Measurements from ENCODE around the gene MCF2L. TPM values are rescaled to one million over a fixed set of nuclear protein-coding genes. Genes with fewer than 3 reads are reported as not detected.
"Not testable (repeated sequence)": the region's sequence is repeated elsewhere in the genome, so short reads cannot be mapped to it uniquely, and the experiment has no call there.

Gene MCF2L
- total RNA-seq, 8 experiments from 2014 or later: 1.2 to 33.9 (median 24.7) TPM

DNA sequence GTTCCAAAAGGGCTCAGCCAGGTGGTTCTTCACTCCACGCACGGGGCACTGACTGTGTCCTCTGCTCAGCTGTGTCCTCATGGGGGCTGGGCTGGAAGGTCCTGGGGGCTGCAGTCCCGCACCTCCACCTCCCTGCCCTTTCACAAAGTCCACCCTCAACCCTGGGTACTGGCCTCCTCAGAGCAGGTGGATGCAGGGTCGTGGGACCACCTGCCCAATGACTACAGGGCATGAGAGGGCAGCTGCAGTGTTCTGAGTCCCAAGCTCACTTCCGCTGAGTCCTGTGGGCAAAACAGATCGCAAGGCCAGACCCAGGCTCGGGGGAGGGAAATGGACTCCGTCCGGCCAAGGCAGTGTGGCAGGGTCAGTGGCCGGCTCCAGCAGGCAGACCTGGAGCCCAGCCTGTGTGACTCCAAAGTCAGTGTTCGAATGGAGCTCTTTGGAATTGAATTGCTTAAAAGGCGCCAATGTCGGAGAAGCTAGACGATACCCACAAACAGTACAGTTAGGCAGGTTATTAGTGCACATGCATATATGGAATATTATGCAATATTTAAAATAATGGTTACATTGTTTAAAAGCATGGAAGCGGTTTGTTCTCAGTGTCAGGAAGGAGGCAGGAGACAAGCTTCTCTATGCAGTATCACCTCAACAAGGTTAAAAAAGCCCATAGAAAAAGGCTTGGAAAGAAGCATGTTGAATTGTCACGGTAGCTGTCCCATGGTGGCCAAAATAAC is 54.8 kb downstream of the MCF2L start:
- Histone ChIP-seq H3K27ac (no peak overlapping the region), H3K4me3 (no peak overlapping the region), H3K4me1 (replicated peaks in 1 of 2) (peaks cover 9 to 13% of the 10 kb centered on the region in 2 donors)
- WGBS, 10 experiments: 0 to 100% (median 80%) methylated on average over 1 to 13 of the region's 16 CpGs; no CpG with 5 or more reads in 1 of the 10 experiments
- in situ Hi-C loops (cut with MboI; ENCODE audit: low pct_unique_long_range_greater_than_20kb in 2 of 9, low sequenced_read_pairs in 9 of 9, unreplicated experiment in 9 of 9): no loop called here
- no peak for ATAC-seq (replicated peaks in 6 of 8)

GRCh38 chr13:113024466-113024865 is 55.5 kb downstream of the MCF2L start:
- H3K27ac ChIP-seq: no peak overlapping the region
- in situ Hi-C loops (cut with MboI; ENCODE audit: low pct_unique_long_range_greater_than_20kb in 2 of 9, low sequenced_read_pairs in 9 of 9, unreplicated experiment in 9 of 9): no loop called here
- no peak for ATAC-seq (replicated peaks in 6 of 8)
- 7 to 100% (median 90%) methylated on average over 1 to 8 of the region's 13 CpGs; no CpG with 5 or more reads in 1 of the 10 experiments for WGBS, 10 experiments
- no peak overlapping the region for H3K4me3 ChIP-seq
- H3K4me1 ChIP-seq (replicated peaks in 1 of 2): peaks cover 9 to 13% of the 10 kb centered on the region in 2 donors

- no peak for ATAC-seq (replicated peaks in 6 of 8)
- Histone ChIP-seq H3K27ac (no peak overlapping the region), H3K4me1 (replicated peaks in 1 of 2) (peaks cover 9 to 13% of the 10 kb centered on the region in 2 donors), H3K4me3 (no peak overlapping the region)
- 10 to 94% (median 76%) methylated on average over 2 to 4 of the region's 21 CpGs; no CpG with 5 or more reads in 5 of the 10 experiments for WGBS, 10 experiments
- in situ Hi-C loops (cut with MboI; ENCODE audit: low pct_unique_long_range_greater_than_20kb in 2 of 9, low sequenced_read_pairs in 9 of 9, unreplicated experiment in 9 of 9): loop anchor here in 2 of 9 experiments (25.0 kb wide), 1 partner anchor 89 kb away; no protein-coding TSS in a partner anchor
Observed at GRCh38 chr13:113026391-113026910, 57.4 kb downstream of the MCF2L start.

GRCh38 chr13:113027095-113027494 is 58.1 kb downstream of the MCF2L start:
- WGBS, 10 experiments: 20 to 95% (median 80%) methylated on average over 1 to 7 of the region's 13 CpGs; no CpG with 5 or more reads in 3 of the 10 experiments
- Histone ChIP-seq H3K4me3 (no peak overlapping the region), H3K27ac (no peak overlapping the region), H3K4me1 (replicated peaks in 1 of 2) (peaks cover 9 to 12% of the 10 kb centered on the region in 2 donors)
- ATAC-seq (replicated peaks in 6 of 8): no peak
- in situ Hi-C loops (cut with MboI; ENCODE audit: low pct_unique_long_range_greater_than_20kb in 2 of 9, low sequenced_read_pairs in 9 of 9, unreplicated experiment in 9 of 9): loop anchor here in 2 of 9 experiments (25.0 kb wide), 1 partner anchor 90 kb away; no protein-coding TSS in a partner anchor

GRCh38 chr13:113027566-113027965 is 58.6 kb downstream of the MCF2L start:
- H3K4me1 ChIP-seq (replicated peaks in 1 of 2): peaks cover 7 to 8% of the 10 kb centered on the region in 2 donors
- ATAC-seq (replicated peaks in 6 of 8): no peak
- H3K4me3 ChIP-seq: no peak overlapping the region
- no peak overlapping the region for H3K27ac ChIP-seq
- in situ Hi-C loops (cut with MboI; ENCODE audit: low pct_unique_long_range_greater_than_20kb in 2 of 9, low sequenced_read_pairs in 9 of 9, unreplicated experiment in 9 of 9): loop anchor here in 2 of 9 experiments (25.0 kb wide), 1 partner anchor 90 kb away; no protein-coding TSS in a partner anchor
- WGBS, 10 experiments: 95 to 100% (median 100%) methylated on average over 1 to 9 of the region's 16 CpGs; no CpG with 5 or more reads in 7 of the 10 experiments

- Histone ChIP-seq H3K4me1 (replicated peaks in 1 of 2) (no peaks in the 10 kb centered on the region), H3K27ac (no peak overlapping the region), H3K4me3 (no peak overlapping the region)
- ATAC-seq (replicated peaks in 6 of 8): no peak
- whole genome bisulfite sequencing, 10 experiments: 0 to 100% (median 80%) methylated on average over 1 to 9 of the region's 16 CpGs; no CpG with 5 or more reads in 3 of the 10 experiments
- in situ Hi-C loops (cut with MboI; ENCODE audit: low pct_unique_long_range_greater_than_20kb in 2 of 9, low sequenced_read_pairs in 9 of 9, unreplicated experiment in 9 of 9): loop anchor here in 2 of 9 experiments (25.0 kb wide), 1 partner anchor 91 kb away; no protein-coding TSS in a partner anchor
Observed at GRCh38 chr13:113028336-113029060, 59.5 kb downstream of the MCF2L start.

DNA sequence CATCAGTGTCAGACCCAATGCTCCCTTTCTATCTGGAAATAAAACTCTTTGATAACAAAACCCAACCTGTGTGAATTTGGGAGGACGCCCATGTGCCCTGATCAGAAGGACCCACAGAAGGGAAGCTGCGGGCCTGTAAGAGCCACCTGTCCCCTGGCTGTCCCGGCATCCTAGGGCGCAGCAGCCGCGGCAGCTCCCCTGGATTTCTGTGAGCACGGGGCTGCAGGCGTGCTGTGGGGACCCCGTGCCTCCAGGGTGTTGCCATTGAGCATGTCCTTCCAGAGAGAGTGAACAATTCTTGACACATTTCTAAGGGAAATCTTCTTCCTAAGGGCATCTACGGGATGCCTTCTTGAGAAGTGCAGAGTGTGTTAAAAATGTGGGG is 60.0 kb downstream of the MCF2L start:
- no peak overlapping the region for H3K27ac ChIP-seq
- 13 to 100% (median 50%) methylated on average over 1 to 5 of the region's 10 CpGs; no CpG with 5 or more reads in 5 of the 10 experiments for WGBS, 10 experiments
- no peak overlapping the region for H3K4me3 ChIP-seq
- ATAC-seq (replicated peaks in 6 of 8): peak in 2 of 8 experiments; percentile 4 to 14
- no peaks in the 10 kb centered on the region for H3K4me1 ChIP-seq (replicated peaks in 1 of 2)
- in situ Hi-C loops (cut with MboI; ENCODE audit: low pct_unique_long_range_greater_than_20kb in 2 of 9, low sequenced_read_pairs in 9 of 9, unreplicated experiment in 9 of 9): loop anchor here in 2 of 9 experiments (25.0 kb wide), 1 partner anchor 92 kb away; no protein-coding TSS in a partner anchor

DNA sequence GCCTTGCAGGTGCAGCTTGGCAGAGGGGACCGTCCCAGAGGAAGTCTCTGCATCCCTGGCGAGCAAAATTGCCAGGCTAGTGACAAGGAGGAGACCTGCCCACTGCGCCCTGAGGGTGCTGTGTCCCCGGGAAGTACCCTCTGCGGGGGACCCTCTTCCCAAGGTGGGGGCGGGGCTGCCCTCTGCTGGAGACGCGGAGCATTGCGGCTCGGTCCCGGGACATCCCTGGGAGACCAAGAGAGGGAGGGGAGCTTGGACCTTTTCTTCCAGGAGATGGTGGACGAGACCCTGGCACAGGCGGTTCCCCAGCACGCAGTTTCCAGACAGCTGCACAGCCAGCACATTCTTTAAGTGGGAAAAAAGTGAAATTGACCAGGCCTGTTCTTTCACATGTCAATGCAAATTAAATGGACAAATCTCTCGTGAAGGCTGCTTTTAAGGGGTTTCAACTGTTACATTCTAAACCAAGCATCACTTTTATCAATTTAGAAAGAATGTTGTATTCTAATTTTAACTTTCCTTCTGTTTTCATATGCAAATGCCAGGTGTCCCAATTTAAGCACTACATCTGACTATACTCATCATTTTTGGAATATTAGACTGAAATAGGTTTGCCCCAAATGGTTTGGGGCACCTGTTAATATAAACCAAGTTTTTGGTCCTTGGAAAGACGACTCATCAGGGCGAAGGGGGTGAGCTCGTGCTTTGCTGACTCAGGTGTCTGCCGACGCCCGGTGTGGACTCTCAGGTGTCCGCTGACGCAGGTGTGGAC is 60.7 kb downstream of the MCF2L start:
- 0 to 71% (median 31%) methylated on average over 1 to 16 of the region's 23 CpGs; no CpG with 5 or more reads in 2 of the 10 experiments for WGBS, 10 experiments
- H3K27ac ChIP-seq: no peak overlapping the region
- ATAC-seq (replicated peaks in 6 of 8): peak; percentile 41 to 86 (median 79)
- in situ Hi-C loops (cut with MboI; ENCODE audit: low pct_unique_long_range_greater_than_20kb in 2 of 9, low sequenced_read_pairs in 9 of 9, unreplicated experiment in 9 of 9): loop anchor here in 2 of 9 experiments (25.0 kb wide), 1 partner anchor 92 kb away; no protein-coding TSS in a partner anchor
- H3K4me1 ChIP-seq (replicated peaks in 1 of 2): no peaks in the 10 kb centered on the region
- H3K4me3 ChIP-seq: no peak overlapping the region

DNA sequence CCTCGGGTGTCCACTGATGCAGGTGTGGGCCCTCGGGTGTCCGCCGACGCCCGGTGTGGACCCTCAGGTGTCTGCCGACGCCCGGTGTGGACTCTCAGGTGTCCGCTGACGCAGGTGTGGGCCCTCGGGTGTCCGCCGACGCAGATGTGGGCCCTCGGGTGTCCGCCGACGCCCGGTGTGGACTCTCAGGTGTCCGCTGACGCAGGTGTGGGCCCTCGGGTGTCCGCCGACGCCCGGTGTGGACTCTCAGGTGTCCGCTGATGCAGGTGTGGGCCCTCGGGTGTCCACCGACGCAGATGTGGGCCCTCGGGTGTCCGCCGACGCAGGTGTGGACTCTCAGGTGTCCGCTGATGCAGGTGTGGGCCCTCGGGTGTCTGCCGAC is 61.2 kb downstream of the MCF2L start:
- not testable (repeated sequence) for ATAC-seq (replicated peaks in 6 of 8); H3K27ac ChIP-seq; H3K4me3 ChIP-seq; H3K4me1 ChIP-seq (replicated peaks in 1 of 2)
- in situ Hi-C loops (cut with MboI; ENCODE audit: low pct_unique_long_range_greater_than_20kb in 2 of 9, low sequenced_read_pairs in 9 of 9, unreplicated experiment in 9 of 9): loop anchor here in 2 of 9 experiments (25.0 kb wide), 1 partner anchor 93 kb away; no protein-coding TSS in a partner anchor
- WGBS, 10 experiments: 90 to 100% (median 92%) methylated on average over 2 to 5 of the region's 38 CpGs; no CpG with 5 or more reads in 7 of the 10 experiments

DNA sequence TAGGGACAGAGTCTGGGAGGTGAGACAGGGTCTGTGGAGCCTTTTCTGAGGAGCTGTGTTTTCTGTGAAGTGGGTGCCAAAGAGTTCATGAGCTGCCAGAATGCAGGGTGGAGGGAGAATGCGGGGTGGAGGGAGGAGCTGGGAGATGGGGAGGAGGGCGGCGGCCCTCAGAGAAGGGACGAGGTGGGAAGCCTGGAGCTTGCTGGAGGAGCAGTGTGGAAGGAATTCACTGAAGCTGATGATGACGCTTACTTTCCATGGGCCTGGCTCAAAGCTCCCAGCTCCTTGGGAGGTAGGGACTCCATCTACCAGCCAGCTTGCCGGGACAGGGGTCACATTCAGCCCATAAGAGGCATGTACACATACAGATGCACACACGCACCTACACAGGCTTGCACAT is 62.5 kb downstream of the MCF2L start:
- in situ Hi-C loops (cut with MboI; ENCODE audit: low pct_unique_long_range_greater_than_20kb in 2 of 9, low sequenced_read_pairs in 9 of 9, unreplicated experiment in 9 of 9): loop anchor here in 2 of 9 experiments (25.0 kb wide), 1 partner anchor 94 kb away; no protein-coding TSS in a partner anchor
- Histone ChIP-seq H3K4me1 (replicated peaks in 1 of 2) (peaks cover 0 to 2% of the 10 kb centered on the region in 2 donors), H3K4me3 (no peak overlapping the region), H3K27ac (no peak overlapping the region)
- WGBS, 10 experiments: 71 to 72% methylated on average over 1 to 2 of the region's 7 CpGs; no CpG with 5 or more reads in 8 of the 10 experiments
- peak in 2 of 8 experiments; percentile 14 to 60 for ATAC-seq (replicated peaks in 6 of 8)

DNA sequence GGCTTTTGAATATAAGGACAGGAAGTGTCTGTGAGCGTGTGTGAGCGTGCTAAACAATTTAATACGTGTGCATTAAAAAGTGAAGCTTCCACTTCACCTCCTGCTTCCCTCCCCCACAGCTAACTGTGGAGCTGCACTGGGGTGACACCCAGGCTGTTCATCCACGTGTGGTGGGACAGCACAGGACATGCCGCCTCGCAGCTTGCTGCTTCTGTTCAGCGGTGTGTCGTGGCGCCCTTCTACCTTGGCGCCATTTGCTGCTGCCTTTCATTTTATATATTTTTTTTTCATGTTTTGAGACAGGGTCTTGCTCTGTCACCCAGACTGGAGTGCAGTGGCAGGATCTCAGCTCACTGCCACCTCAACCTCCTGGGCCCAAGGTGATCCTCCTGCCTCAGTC is 63.3 kb downstream of the MCF2L start:
- H3K4me1 ChIP-seq (replicated peaks in 1 of 2): peaks cover 0 to 2% of the 10 kb centered on the region in 2 donors
- in situ Hi-C loops (cut with MboI; ENCODE audit: low pct_unique_long_range_greater_than_20kb in 2 of 9, low sequenced_read_pairs in 9 of 9, unreplicated experiment in 9 of 9): loop anchor here in 2 of 9 experiments (25.0 kb wide), 1 partner anchor 95 kb away; no protein-coding TSS in a partner anchor
- no peak overlapping the region for H3K27ac ChIP-seq
- H3K4me3 ChIP-seq: no peak overlapping the region
- WGBS, 10 experiments: 60 to 100% (median 97%) methylated on average over 1 to 10 of the region's 10 CpGs; no CpG with 5 or more reads in 3 of the 10 experiments
- no peak for ATAC-seq (replicated peaks in 6 of 8)

Data from motor neuron (in vitro differentiated cells).